EL (cell line): ENCODE data around the gene FZR1.
A peak's percentile ranks its signal among the peaks of the same experiment; 100 is the strongest.

Experiments used
- DNase-seq: peaks from one replicate; pipeline ENCODE4 v3.0.0-alpha.2; 2016

FZR1 gene

DNA sequence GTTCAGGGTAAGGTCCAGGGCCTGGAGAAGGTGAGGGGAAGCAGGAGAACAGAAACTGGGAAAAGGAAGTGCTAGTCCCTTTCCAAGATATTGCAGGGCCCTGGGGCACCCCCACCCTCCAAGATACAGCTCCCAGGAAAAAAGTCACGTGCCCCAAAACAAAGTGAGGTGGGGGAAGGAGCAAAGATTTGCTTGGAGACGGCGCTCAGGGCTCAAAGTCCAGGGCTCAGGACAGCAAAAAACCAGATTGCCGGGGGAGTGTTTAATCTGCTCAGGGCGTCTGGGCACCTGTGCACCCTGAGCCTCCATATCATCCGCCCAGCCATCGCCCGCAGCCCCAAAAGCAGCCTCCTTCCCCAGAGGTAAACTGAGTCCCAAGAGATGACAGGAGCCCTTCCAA lies 32.1 kb upstream of the FZR1 start:
- no peak for DNase-seq

DNA sequence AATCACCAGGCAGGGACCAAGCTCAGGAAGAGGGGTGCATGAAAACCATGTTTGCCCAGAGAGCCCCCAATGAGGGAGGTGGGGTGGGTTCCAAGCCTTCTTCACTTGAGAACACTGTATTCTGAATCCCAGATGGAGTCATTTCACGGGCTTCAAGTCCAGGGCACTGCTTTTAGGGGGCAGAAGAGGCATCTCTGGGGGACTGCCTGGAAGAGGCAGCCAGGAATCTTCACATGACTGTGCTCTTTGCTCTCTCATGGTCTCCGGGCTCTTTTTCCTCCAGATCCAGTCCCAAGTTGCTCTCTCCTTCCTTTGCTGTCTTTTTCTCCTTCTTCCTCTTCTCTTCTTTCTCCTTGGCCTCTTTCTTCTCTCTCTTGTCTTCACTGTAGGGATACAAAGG lies 31.5 kb upstream of the FZR1 start:
- DNase-seq, result no peak

DNA sequence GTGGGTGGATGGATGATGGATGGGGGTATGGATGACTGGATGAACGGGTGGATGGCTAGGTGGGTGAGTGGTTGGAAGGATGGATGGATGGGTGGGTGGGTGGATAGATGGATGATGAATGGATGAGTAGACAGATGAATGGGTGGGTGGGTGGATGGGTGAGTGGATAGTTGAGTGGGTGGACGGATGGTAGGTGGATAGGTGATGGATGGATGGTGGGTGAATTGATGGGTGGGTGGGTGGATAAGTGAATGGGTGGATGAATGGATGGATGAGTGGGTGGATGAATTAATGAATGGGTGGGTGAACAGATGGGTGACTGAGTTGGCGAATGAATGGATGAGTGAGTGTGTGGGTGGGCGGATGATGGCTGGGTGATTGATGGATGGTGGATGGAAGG lies 30.7 kb upstream of the FZR1 start:
- no peak for DNase-seq

DNA sequence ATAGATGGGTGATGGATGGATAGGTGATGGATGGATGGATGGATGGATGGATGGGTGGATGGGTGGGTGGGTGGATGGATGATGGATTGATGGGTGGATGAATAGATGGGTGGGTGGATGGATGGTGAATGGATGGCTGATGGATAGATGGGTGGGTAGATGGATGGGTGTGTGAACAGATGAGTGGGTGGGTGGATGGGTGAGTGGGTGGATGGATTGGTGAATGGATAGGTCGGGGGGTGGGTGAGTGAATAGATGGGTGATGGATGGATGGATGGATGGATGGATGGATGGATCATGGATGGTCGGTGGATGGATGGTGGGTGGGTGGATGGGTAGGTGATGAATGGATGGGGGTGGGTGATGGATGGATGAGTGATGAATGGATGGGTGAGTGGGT lies 29.3 kb upstream of the FZR1 start:
- no peak for DNase-seq

DNA sequence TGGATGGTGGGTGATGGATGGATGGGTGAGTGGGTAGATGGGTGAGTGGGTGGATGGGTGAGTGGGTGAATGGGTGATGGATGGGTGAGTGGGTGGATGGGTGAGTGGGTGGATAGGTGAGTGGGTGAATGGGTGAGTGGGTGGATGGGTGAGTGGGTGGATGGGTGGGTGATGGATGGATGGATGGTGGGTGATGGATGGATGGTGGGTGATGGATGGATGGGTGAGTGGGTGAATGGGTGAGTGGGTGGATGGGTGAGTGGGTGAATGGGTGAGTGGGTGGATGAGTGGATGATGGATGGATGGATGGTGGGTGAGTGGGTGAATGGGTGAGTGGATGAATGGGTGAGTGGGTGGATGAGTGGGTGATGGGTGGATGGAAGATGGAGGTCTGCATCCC lies 28.6 kb upstream of the FZR1 start:
- DNase-seq, result no peak

DNA sequence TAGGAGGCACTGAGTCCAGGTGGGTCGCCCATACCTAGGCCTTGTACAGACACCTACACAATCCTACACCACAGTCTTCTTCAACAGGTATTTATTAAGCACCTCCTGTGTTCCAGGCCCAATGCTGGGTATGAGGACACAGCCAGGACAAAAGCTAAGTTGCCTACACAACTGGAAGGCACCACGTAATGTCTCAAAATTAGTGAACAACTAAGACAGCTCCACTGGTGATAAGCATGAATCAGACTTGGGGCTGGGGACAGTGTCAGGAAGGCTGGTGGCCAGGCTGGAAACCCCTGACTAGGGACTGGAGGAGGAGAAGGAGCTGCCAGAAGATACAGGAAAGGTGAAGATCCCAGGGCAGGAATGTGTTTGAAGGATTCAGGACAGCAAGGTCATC lies 28.2 kb upstream of the FZR1 start:
- DNase-seq, result no peak

DNA sequence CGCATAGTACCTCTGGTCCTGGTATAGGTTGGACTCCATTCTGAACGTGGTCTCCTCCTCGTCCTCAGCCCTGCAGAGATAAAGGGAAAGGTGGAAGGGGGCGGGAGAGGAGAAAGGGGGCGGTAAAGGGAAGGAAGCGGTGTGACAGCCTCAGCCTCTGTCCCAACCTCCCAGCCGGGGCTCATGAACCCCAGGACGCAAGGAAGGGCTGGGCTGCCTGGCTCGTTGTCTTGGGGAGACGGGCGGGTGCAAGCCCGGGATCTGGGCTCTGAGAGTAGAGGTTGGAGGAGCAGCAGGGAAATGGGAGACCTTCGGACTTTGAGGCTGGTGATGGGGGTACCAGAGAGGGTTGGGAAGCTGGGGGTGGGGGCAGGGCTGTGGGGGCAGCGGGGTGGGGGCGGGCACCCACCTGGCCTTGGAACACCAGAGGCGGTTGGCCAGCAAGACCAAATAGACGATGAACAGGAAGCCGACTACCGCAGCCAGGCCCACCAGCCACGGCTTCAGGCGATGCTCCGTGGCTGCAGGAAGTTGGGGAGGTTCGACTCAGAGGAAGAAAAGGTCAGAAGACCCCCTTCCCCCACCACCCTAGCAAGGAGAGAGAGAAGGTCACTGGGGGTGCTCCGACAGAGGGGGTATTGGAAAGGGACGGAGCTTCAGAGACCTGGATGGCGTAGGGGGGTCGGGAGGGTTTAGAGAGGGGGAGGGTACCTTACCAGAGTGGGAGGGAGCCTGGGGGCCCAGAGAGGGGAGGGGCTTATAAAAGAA lies 27.5 kb upstream of the FZR1 start:
- DNase-seq, result no peak

DNA sequence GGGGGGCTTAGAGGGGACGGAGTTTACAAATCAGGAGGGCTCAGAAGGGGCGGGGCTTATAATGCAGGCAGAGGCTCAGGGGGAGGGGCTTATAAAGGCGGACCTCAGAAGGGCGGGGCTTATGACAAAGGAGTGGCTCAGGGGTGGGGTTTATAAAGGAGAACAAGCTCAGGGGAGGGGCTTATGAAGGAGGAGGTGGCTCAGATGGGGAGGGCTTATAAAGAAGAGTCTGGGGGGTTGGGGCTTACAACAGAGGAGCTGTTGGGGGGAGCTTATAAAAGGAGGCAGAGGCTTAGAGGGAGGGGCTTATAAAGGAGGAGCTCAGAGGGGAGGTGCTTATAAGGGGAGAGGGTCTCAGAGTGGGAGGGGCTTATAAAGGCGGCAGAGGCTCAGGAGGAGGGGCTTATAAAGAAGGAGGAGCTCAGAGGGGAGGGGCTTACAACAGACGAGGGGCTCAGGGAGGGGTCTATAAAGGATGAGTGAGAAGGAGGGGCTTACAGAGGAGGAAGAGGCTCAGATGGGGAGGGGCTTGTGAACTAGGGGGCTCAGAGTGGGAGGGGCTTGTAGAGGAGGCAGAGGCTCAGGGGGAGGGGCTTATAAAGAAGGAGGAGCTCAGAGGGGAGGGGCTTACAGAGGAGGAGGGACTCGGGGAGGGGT lies 26.8 kb upstream of the FZR1 start:
- DNase-seq, result peak; percentile 33

DNA sequence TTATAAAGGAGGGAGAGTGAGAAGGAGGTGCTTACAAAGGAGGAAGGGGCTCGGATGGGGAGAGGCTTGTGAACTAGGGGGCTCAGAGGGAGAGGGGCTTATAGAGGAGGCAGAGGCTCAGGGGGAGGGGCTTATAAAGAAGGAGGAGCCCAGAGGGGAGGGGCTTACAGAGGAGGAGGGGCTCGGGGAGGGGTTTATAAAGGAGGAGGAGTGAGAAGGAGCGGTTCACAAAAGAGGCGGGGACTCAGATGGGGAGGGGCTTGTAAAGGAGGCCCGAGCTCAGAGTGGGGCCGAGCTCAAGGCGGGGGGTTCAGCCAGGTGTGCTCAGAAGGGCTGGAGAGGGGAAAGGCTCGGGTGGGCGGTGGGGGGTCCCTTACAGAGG lies 26.3 kb upstream of the FZR1 start:
- DNase-seq, result no peak

DNA sequence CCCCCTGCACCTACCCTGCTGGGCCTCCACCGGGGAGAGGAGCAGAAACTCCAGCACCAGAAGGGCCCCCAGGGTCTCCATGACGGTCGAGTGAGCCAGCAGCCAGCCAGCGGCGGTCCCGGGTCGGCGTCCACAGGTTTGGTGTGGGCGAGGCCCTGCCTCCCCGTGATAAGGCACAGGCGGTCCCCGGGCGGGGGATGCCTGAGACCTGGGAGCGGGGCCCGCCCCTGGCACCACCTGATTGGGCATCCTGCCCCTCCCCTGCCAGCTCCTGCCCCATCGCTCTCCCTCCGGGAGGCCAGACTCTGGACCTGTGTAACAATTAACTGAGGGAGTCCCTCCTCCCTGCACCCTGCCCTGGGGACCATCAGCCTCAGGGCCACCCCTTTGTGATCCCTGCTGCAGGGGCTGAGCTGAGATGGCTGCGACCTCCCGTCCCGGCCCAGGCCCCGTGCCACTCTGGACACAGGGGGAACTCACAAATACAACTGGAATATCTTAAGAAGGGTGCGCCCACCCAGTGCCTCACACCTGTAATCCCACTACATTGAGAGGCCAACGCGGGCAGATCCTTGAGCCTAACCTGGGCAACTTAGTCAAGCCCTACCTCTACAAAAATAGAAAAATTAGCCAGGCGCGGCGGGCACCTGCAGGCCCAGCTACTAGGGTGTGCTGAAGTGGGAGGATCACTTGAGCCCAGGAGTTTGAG lies 25.6 kb upstream of the FZR1 start, which contains the start of gene SMIM24:
TSS of gene SMIM24 (minus strand) at position 143 of the 709 bp plus-strand sequence. CDS start at position 81, 62 bp downstream.
- DNase-seq, result no peak

DNA sequence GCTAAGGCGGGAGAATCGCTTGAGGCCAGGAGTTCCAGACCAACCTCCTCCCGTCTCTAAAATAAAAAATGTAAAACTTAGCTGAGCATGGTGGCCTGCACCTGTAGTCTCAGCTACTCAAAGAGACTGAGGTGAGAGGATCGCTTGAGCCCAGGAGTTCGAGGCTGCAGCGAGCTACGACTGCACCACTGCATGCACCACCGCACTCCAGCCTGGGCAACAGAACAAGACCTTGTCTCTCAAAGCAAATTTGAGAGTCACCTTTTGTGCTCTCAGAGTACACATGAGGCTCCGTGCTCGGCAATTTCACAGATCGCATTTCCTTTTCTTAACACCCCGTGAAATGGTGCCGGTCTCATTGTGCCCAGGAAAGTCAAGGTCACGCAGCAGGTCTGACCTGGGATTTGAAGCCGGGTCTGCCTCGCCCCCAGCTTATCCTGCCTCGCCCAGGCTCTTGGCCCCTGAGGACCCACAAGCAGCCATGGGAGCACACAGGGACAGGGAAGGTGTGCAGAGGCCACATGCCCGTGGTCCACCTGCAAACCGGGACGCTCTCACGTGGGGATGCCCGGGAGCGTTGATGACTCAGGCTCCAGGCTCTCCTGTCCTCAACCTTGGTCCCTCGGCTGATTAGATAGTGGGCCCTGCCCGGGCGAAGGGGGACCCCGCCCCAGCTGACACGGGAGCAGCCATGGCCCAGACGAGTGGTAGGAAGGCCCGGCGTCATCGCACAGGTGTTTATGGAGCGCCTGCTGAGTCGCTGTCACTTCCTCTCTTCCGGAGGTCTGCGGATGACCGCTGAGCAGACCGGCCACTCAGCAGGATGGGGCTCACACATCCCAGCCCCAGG lies 24.6 kb upstream of the FZR1 start:
- DNase-seq, result no peak

DNA sequence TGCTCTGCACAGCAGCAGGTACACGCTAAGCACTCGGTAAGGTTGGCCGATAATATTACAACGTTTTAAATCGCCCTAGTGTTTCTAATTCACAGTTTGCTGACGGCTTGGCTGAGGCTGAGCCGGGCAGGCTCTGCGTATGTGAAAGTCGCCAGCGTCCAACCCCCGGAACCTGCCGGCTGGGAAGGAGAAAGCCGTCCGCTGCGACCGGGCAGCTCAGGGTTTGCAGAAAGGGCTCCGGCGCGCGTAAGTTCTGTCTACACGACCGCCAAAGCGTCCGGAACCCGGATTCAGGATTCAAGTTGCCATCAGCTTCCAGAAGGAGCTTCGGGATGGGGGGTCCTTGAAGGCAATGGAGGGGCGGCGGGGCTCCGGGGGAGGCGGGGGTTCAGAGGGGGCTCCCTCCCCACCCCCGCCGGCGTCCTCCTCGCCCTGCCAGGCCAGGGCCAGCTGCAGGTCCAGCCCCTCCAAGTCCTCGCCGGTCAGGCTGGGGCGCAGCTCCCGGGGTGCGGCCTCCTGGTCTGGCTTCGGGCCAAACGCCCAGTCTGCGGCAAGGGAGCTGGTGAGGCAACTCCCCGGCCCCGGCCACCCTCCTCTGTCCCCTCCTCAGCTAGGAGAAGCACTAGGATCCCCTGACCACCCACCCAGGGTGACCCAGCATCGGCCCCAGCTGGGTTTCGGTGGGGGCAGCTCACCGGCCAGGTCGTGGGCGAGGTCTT lies 23.4 kb upstream of the FZR1 start:
- no peak for DNase-seq

DNA sequence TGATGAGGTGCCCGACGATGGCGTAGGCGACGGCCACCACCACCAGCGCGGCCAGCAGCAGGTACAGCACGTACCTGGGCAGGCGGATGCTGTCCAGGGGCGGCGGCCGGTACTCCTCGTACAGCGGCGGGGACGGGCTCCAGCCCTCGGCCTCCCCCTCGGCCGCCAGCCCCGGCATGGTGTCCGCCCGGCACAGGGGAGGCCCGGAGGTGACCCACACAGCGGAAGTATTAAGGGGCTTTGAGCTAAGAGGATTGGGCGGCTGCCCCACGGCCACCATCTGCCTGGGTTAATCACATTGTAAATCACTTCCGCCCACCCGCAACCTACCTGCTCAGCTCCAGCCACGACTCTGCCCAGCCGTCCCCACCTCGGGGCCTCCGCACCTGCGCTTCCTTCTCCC lies 22.9 kb upstream of the FZR1 start, which contains the start of gene SMIM44:
TSS of gene SMIM44 (minus strand) at position 216 of the 403 bp plus-strand sequence. CDS start at position 178, 38 bp downstream.
- DNase-seq, result no peak

DNA sequence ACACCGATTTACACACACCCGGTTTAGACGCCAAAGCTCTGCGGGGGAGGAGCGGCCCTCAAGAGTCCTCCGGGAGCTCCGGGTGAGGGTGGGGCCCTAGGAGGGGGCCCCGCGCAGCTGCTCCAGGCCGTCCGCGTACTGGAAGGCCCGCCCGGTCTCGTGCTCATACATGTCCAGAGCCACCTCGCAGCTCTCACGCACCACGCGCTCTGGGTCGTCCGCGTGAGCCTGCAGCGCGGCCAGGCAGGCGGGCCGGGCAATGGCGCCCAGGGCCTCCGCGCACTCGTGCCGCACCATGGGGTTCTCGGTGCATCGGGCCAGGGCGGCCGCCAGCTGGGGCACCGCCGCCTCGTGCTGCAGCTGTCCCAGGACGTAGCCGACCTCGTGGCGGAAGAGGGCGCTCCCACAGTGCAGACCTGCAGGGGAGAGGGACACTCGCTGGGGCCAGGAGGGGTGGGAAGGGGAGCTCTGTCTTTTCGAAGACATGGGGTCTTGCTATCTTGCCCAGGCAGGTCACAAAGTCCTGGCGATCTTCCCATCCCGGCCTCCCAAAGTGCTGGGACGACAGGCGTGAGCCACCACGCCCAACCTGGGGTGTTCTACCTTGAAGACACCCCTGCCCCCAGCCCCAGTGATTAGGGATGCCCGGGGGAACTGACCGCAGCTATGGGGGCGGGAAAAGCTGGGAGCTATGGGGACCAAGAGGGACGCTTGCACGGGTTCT lies 14.6 kb upstream of the FZR1 start:
- DNase-seq, result no peak

DNA sequence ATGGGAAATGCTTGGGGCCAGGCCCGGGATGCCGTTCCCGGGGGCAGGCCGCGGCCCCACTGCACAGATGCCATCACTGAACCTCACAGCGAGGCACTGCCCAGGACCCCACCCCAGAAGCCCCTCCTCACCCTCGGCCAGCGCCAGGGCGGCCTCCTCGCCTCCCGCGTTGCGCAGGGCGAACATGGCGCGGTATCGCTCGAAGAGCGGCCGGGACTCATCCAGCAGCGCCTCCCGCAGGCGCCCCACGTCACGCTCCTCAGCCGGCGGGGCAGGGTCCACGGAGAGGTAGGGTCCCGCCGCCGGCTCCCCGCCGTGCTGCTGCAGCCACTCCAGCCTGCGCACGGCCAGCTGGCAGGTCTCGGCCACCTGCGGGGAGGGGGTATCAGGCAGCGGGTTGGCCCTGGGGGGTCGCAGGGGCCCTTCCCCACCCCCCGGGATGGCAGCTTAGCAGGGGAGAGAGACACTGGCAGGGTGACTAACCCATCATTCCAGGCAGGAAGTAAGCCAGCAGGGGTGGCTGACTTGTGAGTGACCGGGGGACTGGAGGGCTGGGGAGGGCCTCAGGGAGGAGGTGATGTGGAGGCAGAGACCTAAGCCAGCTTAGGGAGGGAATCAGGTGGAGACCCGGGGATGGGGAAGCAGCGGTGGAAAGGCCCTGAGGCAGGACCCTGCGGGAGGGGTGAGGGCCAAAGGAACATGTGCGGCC lies 13.8 kb upstream of the FZR1 start:
- DNase-seq, result no peak

DNA sequence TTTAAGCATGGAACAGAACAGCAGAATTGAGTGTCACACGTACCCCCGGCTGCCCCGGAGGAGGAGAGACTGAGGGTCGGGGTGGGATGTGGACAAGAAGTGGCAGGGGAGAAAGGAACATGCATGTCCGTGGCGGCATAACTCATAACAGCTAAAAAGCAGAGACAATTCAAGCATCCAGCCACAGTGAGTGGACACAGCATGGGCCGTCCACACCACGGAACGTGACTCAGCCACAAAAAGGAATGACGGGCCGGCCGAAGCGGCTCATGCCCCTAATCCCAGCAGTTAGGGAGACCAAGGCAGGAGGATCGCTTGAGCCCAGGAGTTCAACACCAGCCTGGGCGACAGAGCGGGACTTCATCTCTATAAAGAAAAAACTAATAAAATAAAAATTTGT lies 13.2 kb upstream of the FZR1 start:
- DNase-seq, result no peak

DNA sequence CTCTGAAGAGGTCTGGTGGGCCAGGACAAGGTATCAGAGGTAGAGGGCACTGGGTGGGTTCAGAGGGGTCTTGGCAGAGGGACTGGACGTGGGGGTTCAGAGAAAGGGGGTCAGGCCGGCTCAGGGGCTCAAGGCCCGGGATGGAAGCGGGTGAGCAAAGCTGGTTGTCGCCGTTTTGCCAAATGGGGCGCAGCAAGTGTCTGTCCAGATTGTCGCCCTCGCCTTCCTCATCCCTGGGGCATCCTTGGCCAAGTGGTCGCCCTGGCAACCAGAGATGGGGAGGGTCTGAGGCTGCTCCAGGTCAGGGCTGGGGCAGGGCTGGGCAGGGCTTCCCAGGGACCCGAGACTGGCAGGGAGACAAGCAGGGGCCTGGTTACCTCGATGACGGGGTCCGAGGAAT lies 12.5 kb upstream of the FZR1 start:
- DNase-seq, result no peak

DNA sequence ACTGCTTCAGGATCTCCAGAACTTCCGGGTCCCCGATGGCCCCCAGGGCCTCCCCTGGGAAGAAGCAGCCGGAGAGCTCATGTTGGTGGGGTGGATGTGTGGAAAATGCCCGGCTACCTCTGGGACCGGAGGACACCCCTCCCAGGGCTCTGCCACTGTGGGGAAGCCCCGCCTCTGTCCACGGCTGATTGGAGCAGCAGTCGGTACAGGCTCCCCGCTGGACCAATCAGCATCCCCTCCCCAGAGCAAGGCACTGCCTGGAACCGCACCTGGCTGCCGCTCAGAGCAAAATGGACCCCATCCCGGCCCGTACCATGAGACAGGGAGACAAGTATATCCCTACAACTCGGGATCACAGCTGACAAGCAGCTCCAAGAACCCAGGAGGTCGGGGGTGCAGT lies 12.1 kb upstream of the FZR1 start:
- no peak for DNase-seq

DNA sequence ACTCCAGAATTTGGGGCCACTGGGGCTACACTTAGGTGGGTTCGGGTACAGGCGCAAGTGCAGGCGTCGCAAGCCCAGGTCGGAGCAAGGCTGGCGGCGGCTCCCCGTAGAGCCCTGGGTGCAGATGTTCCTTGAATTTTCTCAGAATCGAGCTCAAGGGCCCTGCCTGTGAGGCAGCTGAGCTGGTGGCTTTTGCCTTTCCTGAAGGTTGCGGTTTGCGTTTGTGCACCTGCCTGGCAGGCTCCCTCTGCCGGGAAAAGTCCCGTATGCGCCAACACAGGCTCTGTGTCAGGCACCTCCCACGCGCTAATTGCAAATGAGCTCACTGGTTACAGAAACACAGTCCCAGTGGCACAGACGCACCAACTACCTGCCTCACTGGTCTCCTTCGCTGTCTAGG lies 11.6 kb upstream of the FZR1 start:
- DNase-seq, result no peak

DNA sequence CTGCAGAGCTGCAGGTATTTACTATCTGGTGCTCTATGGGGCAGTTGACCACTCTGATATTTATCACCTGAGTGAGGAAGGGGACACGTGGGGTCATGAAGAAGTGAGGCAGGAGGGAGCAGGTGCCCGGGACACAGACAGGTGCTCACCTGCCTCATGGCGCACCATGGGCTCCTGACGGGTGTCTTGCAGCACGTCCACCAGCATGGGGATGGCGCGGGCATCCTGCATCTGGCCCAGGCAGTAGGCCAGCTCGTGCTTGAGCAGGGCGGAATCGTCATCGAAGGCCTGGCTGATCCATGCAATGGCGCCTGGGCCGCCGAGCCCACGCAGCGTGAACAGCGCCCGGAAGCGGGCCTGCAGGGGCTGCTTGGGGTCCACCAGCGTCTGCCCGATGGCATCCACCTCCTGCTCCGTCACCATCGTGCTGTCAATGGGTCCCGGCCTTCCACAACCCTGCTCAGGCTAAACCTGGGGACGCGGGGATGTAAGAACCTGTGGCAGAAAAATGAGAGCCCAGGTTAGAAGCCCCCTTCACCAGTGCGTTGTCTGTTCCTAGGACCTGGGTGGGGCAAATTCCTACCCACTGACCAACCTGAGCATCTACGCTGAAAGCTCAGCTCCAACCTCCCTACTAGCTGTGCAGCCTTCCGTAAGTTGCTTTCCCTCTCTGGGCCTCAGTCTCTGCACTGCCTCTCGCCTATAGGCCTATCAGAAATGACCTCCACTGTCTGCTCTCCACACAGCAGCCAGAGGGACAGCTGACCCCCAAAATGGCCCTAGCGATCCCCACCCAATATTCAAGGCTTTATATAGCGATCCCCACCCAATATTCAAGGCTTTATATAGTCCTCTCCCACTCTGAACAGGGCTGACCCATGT lies 9.5 kb upstream of the FZR1 start:
- DNase-seq, result no peak
